Measurements from ENCODE around the gene DNAJB4. TPM values are rescaled to one million over a fixed set of nuclear protein-coding genes. Genes with fewer than 3 reads are reported as not detected.

Gene DNAJB4
- total RNA-seq, 1 experiment from 2014 or later, result 26.0 TPM

DNA sequence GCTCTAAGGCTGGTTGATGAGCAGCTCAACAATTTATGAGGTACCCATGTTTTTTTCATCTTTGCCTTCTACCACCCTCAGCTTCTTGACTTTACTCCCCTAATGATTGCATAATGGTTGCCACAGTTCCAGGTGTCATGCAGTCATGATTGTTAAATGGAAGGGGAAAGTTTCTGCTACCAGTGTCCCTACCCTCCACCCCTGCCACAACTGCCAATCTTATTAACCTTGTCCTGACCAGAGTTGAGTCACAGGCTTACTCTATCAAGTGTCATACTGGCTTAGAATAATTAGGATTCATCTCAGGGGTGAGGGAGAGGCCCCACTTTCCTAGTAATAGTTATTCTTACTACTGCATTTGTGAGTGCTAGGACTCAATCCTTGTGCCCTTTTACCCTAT lies 17.9 kb upstream of the DNAJB4 start:
- BruUV-seq (replicated peaks), result no TSS peak
- ChIA-PET CTCF (no interaction called here), POLR2A (no interaction called here), RAD21 (ENCODE audit: low non-redundant PET in 1 of 2, low total read pairs in 2 of 2, uncharacterized antibody in 2 of 2, unreplicated experiment in 2 of 2) (no interaction called here)
- no peaks in the 10 kb centered on the region for H3K36me3 ChIP-seq (ENCODE audit: control insufficient read depth in 1 of 2, insufficient read depth in 2 of 2, low read length in 2 of 2)
- no peaks in the 10 kb centered on the region for H4K20me1 ChIP-seq (ENCODE audit: insufficient read depth)
- H3K9me3 ChIP-seq (ENCODE audit: control insufficient read depth in 1 of 2, insufficient read depth in 1 of 2, low read depth in 1 of 2, low read length in 2 of 2), result no peaks in the 10 kb centered on the region
- no peak overlapping the region for H3K27ac ChIP-seq (ENCODE audit: low read depth, low read length)
- H3K4me3 ChIP-seq (replicated peaks in 1 of 2; ENCODE audit: low read depth in 1 of 2, low read length in 2 of 2), result no peak overlapping the region
- H3K79me2 ChIP-seq (ENCODE audit: insufficient read depth, low read length), result peaks cover 85% of the 10 kb centered on the region
- H3K27me3 ChIP-seq (ENCODE audit: insufficient read depth, low read length), result no peaks in the 10 kb centered on the region
- ATAC-seq, result peak; percentile 36; the same call in 1 of the 2 replicates
- H3K4me2 ChIP-seq (ENCODE audit: low read length), result no peak overlapping the region
- intact Hi-C loops (cut with micrococcal nuclease), result no loop called here
- H3K9me2 ChIP-seq (ENCODE audit: insufficient read depth), result no peaks in the 10 kb centered on the region
- TF ChIP-seq REST (IDR thresholded peaks at IDR 0.05; ENCODE audit: low read depth) (no peak), SP1 (IDR thresholded peaks at IDR 0.05; ENCODE audit: low read depth) (no peak), POLR2A (IDR thresholded peaks at IDR 0.05; ENCODE audit: borderline replicate concordance, extremely low read depth, insufficient read depth, insufficient read length) (no peak), ZNF274 (IDR thresholded peaks at IDR 0.05; ENCODE audit: low read depth, low read length) (no peak)
- TF ChIP-seq, protein P1, sequence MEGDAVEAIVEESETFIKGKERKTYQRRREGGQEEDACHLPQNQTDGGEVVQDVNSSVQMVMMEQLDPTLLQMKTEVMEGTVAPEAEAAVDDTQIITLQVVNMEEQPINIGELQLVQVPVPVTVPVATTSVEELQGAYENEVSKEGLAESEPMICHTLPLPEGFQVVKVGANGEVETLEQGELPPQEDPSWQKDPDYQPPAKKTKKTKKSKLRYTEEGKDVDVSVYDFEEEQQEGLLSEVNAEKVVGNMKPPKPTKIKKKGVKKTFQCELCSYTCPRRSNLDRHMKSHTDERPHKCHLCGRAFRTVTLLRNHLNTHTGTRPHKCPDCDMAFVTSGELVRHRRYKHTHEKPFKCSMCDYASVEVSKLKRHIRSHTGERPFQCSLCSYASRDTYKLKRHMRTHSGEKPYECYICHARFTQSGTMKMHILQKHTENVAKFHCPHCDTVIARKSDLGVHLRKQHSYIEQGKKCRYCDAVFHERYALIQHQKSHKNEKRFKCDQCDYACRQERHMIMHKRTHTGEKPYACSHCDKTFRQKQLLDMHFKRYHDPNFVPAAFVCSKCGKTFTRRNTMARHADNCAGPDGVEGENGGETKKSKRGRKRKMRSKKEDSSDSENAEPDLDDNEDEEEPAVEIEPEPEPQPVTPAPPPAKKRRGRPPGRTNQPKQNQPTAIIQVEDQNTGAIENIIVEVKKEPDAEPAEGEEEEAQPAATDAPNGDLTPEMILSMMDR (IDR thresholded peaks at IDR 0.05 in 2 of 3, conservative IDR thresholded peaks at IDR 0.05 in 1 of 3; ENCODE audit: borderline replicate concordance in 1 of 3, insufficient read depth in 1 of 3, low read depth in 2 of 3, low read length in 2 of 3), result no peak
- no peak overlapping the region for H2AFZ ChIP-seq (ENCODE audit: low read depth, low read length, poor library complexity, severe bottlenecking)
- DNase-seq (ENCODE audit: low read depth, low spot score), result no peak
- peaks cover 0 to 13% of the 10 kb centered on the region in 2 experiments; a peak in 1 of 4 replicates for H3K4me1 ChIP-seq (ENCODE audit: control insufficient read depth in 1 of 2, insufficient read depth in 2 of 2, low read length in 2 of 2)
- no peak overlapping the region for H3K9ac ChIP-seq (ENCODE audit: low read length)

Measured in HCT116 (cell line).